Kidney tubule cell (primary cell): Measurements from ENCODE around the gene KRTAP1-1.
"Not testable (repeated sequence)": the region's sequence is repeated elsewhere in the genome, so short reads cannot be mapped to it uniquely, and the experiment has no call there.

Source experiments
- DNase-seq: peaks from one replicate; pipeline ENCODE4 v3.0.0-alpha.2; 2018; ENCODE audit warnings: low spot score

KRTAP1-1 gene, protein sequence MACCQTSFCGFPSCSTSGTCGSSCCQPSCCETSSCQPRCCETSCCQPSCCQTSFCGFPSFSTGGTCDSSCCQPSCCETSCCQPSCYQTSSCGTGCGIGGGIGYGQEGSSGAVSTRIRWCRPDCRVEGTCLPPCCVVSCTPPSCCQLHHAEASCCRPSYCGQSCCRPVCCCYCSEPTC

DNA sequence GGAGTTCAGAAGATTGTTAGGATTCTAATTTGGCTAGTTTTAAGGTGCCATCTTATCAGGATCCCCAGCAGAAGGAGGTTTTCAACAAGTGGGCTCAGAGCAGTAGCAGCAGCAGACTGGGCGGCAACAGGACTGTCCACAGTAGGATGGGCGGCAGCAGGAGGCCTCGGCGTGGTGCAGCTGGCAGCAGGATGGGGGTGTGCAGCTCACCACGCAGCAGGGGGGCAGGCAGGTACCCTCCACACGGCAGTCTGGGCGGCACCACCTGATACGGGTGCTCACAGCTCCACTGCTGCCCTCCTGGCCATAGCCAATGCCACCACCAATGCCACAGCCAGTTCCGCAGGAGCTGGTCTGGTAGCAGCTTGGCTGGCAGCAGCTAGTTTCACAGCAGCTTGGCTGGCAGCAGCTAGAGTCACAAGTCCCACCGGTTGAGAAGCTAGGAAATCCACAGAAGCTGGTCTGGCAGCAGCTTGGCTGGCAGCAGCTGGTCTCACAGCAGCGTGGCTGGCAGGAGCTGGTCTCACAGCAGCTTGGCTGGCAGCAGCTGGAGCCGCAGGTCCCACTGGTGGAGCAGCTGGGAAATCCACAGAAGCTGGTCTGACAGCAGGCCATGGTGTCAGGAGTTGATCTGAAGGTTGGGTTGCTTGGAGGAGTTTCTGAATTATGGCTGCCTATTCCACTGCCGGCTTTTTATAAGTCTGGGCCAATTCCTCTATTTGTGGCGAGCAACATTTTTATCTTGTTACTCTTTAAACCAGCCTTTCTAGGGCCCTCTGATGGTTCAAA, at the start of gene KRTAP1-1:
TSS of gene KRTAP1-1 (minus strand) at position 668 of the 789 bp plus-strand sequence. CDS start at position 615, 53 bp downstream.
- DNase-seq: peak; percentile 47

DNA sequence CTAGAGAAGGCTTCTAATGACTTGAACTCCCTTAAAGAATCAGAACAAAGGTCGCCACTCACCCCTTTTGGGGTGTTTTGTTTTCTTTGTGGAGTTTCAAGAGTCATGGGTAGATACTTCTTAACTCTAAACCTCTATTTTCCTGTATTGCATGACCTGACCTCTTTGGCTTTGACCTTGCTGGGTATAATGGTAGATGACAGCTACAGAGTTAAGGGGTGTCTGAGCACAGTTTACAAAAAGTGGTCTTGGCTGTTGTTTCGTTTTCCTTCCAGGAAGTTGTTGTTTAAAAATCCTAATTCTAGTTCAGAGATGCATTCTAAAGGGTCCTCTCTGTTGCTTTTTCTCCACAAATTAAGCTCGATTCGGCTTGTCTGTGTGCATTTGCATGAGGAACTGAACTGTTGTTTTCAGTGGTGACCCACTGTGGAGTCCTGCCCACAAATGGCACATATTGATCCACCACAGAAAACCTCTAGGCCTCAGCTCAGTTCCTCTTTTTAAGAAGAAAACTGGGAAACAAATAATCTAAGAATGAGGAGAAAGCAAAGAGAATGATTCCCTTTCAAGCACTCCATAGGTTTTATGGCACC, 47.6 kb upstream of the KRTAP1-1 start:
- DNase-seq: not testable (repeated sequence)

DNA sequence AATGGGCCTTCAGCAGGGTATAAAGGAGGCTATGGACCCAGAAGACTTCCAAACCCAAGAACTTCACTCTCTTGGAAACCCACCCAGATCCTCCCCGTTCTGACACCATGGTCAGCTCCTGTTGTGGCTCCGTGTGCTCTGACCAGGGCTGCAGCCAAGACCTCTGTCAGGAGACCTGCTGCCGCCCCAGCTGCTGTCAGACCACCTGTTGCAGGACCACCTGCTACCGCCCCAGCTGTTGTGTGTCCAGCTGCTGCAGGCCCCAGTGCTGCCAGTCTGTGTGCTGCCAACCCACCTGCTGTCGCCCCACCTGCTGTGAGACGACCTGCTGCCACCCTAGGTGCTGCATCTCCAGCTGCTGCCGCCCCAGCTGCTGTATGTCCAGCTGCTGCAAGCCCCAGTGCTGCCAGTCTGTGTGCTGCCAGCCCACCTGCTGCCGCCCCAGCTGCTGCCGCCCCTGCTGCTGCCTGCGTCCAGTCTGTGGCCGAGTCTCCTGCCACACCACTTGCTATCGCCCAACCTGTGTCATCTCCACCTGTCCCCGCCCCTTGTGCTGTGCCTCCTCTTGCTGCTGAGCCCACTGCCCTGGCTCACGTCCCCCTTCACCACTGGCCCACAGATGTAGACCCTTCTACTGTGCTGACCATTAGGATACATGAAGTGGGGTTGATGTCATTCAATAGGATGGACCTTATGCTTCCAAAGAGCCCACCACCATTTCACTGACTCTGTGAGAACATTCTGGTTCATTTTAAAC, 43.0 kb upstream of the KRTAP1-1 start, which contains the start of gene KRTAP4-7:
TSS of gene KRTAP4-7 (plus strand) at position 51 of the 757 bp plus-strand sequence. CDS start at position 108, 57 bp downstream.
- DNase-seq: not testable (repeated sequence)

DNA sequence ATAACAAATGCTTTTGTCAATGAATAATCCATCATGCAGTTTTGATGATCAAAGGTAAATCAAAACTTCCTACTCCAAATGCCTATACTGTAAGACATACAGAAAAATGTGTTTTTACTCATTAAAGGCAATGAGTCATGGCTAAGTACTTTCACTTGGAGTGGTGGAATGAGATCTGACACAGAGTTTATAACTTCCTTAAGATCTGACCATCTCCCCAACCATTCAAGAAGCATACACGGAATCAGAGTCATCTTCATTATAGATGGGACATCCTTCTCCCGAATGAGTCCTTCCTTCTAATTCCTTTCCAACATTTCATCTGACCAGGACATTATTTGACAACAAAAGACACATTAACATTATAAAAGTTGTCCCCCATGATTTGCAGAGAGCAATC, 42.2 kb upstream of the KRTAP1-1 start:
- DNase-seq: peak; percentile 81

DNA sequence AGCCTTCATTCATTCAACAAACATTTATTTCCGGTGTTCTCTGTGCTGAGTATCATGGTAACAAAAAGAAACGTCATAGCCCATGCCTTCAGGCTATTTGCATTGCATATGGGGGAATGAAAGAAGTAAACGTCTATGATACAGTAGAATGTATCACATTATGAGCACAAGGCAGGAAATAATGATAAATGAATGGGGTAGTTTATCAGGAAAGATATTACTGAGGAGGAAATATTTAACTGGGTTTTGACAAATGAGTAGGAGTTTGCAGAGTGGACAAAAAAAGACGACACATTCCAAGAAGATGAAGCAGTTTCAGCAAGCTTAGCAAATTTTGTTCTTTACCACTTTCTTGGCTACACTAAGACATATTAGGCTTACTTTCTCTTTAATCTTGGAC, 41.4 kb upstream of the KRTAP1-1 start:
- peak; percentile 47 for DNase-seq

DNA sequence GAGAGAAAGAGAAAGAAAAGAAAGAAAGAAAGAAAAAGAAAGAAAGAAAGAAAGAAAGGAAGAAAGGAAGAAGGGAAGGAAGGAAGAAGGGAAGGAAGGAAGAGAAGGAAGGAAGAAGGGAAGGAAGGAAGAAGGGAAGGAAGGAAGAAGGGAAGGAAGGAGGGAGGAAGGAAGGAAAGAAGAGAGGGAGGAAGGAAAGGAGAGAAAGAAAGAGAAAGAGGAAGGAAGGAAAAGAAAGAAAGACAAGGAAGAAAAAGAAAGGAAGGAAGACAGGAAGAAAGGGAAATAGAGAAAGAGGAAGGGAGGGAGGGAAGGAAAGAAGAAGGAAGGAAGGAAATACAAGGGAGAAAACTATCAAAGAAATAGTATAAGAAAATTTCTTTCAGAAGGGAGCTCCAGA, 35.5 kb upstream of the KRTAP1-1 start:
- no peak for DNase-seq

DNA sequence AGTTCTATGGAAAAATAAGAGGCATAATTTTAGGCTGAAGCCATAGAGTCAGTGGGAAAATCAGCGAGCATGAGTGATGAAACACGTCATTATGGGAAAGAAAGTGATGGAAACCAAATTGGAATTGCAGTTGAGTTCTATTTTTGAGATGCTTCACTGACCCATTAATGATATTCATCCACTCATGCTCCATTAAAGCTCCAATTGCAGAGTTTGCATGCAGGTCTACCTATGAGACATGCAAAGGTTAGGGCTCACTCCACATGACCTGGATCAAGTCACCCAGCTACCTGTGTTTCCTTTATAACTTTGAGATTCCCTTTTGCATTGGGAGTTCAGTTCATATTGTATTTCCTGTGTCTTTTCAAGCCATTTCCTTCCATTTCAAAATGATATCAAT, 32.4 kb upstream of the KRTAP1-1 start:
- DNase-seq: peak; percentile 51

DNA sequence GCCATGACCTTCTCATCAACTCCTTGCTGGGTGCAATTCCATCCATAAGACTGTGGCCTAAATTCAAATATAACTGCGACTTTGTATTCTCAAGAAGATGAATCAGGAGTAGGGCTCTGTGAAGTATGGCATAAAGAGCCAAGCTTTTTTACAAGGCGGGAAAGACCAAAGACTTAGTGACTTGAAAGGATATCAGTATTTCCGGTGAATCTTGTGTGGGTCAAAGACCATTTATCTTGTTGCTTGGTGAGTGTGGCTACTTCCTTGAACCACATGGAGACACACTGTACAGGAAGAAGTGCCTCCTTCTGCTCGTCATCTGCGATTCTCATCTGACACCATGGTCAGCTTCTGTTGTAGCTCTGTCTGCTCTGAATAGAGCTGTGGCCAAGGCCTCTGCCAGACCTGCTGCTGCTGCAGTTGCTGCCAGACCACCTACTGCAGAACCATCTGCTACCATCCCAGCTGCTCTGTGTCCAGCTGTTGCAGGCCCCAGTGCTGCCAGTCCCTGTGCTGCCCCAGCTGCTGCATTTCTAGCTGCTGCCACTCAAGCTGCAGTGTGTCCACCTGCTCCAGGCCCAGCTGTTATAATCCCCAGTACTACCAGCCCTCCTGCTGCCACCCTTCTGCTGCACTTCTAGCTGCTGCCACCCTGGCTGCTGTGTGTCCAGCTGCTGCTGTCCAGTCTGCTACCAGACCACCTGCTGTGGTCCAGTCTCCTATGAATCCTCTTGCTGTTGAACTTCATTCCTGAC, 30.5 kb upstream of the KRTAP1-1 start:
- DNase-seq: no peak

DNA sequence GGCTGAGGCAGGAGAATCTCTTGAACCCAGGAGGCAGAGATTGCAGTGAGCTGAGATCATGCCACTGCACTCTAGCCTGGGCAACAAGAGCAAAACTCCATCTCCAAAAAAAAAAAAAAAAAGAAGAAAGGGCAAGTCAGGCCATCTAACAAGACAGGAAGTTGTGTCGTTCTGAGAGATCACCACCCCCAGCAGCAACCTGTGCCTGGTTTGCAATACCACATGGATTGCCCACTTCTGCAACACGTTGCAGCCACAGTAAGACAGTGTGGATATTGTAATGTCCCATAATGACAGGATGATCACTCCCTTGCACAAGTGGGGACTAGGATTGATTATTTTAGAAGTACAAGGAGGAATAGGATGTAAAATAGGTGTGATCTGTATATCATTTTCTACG, 27.8 kb upstream of the KRTAP1-1 start:
- no peak for DNase-seq

DNA sequence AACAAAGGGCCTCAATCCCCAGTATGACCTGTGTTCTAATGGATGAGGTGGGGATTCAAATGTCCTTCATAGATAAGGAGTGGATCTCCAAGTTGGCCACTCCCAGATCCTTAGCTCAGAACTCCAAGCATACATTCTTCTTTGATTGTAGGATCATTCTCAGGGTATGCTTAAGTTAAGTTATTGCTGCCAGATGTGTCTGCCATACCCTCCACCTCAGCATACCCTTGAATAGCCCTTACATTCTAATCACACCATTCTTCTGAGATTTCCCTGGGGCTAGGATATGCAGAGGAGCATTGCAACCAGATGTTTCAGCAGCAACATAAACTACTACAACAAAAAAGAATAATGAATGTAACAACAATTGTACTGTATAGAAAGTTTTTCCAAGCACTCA, 26.0 kb upstream of the KRTAP1-1 start:
- DNase-seq: no peak

DNA sequence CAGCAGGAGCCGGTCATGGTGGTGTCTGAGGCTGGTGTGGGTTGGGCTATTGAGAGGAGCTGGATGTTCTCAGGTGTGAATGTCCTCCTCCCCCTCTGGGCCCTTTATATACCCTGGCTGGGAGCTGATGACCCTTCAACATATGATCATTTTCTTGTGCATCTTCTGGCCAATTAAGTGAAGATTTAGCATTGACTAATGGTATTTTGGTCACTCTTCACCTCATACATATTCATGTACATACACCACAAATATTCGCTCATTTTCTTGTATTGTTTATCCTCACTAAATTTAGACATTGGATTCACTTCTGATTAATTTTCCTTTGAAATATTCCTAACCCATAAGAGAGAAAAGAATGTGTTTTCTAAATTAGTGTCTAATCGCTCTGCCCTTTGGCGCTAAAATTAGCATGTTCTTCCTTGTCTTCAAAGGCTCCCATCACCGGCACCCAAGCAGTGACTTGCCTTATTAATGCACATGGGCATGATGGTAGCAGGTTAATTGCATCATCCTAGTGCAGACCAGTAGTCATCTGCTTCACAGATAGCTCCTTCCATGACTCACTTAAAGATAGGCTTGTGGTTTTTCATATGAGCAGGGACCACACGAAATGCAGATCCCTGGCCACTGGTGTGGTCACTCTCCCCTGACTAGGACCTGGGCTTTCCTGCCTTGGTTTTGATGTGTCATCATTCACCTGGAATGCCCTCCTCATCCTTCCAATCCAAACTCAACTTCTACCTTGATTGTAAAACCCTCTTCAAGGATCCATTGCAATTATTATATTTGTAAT, 24.8 kb upstream of the KRTAP1-1 start, which contains the start of gene KRTAP2-4:
TSS of gene KRTAP2-4 (minus strand) at position 51 of the 796 bp plus-strand sequence. CDS start at position 17, 34 bp downstream.
- peak; percentile 99 for DNase-seq

DNA sequence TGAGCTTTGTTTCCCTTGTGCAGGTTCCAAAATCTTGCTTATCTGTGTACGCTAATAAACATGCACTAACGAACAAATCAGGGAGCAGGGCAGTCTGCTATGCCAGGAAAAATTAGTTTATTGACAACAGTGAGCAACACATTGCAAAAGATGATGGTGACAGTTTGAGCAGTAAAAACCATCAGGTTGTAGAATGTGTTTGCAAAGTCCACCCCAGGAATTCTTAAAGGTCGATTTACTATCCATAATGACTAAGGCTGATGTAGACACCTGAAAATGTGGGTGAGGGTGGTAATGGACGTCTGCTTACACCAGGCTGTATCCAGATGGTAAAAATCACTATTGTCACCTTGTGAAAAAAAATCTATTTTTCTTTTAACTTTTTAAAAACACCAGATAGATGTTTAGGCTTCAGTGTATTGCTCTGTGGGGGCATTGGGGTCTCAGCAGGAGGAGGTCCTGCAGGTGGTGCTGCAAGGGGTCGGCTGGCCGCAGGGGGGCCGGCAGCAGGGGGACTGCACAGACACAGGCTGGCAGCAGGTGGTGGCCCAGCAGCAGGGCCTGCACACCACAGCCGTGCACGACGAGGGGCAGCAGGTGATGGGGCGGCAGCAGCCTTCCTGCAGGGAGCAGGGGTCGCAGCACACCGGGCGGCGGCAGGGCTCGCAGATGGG, 23.9 kb upstream of the KRTAP1-1 start:
- DNase-seq: peak; percentile 56

DNA sequence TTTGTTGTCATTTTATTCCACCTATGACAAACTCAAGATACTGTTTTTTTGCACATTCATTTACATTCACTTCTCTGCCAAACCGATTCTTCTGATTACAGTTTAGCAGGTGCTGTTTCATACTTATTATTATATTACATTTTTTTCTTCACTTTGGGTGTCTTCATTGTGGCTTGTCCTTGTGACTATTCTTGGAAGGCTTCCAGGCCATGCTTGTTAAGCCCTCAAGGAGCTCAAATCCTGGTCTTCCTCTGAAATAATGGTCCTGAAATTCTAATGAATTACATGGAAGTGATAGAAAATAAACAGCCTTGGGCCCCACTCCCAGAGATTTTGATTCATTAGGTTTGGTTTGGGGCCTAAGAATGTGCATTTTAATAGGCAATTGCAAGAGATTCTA, 23.1 kb upstream of the KRTAP1-1 start:
- DNase-seq: no peak

DNA sequence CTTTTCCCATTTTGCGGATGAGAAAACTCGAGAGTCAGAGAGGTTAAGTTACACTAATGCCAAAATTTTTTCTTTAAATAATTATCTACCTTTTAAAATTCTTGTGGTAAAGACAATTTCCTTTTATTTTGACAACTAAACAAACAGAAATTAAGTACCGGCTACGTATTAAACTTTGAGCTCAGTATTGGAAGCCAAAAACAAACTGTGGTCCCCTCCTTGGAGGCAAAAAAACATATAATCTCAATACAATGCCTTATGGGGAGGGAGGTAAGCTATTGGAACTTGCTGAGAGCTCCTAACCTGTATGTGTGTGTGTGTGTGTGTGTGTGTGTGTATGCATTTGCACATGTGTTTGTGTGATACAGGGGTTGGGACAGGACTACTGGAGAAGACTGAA, 22.2 kb upstream of the KRTAP1-1 start:
- DNase-seq: no peak

DNA sequence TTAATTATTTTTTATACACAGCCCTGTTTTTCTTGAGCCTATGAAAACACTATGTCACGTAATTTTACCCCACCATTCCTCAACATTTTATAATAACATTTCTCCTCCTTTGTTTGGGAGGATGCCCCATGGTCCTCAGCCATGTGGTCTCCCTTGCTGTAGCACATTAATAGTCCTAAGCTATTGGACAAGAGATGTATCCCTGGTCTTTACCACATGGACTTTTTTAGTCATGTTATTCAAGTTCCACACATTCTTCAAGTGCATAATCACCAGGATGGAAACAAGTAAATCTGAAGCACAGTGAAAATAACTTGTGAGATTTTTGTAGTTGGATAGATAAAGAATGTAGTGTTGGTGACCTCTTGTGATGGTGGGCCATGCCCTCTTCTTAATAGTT, 20.7 kb upstream of the KRTAP1-1 start:
- peak; percentile 97 for DNase-seq

DNA sequence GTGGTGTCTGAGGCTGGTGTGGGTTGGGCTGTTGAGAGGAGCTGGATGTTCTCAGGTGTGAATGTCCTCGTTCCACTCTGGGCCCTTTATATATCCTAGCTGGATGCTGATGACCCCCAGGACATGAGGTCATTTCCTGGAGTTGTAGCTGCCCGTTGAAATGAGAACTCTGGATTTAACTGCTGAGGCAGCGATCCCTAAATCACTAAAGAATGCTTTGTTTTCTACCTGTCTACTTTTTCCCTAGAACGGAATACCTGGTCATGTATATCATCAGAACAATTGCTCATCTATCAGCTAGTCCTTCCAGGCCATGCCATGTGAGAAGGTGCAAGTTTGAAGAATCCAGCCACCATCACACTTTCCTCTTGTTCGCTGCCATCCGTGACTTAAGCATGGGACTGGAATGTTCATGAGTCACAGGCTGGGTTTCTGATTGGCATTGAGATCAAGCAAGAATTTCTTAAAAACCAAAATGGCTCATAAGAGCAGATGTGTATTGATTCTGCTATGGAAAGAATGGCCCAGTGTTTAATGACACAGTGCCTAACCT, 18.9 kb upstream of the KRTAP1-1 start, which contains the start of gene KRTAP2-3:
TSS of gene KRTAP2-3 (minus strand) at position 63 of the 553 bp plus-strand sequence. CDS start 64 bp downstream, outside the sequence.
- DNase-seq: peak; percentile 100

DNA sequence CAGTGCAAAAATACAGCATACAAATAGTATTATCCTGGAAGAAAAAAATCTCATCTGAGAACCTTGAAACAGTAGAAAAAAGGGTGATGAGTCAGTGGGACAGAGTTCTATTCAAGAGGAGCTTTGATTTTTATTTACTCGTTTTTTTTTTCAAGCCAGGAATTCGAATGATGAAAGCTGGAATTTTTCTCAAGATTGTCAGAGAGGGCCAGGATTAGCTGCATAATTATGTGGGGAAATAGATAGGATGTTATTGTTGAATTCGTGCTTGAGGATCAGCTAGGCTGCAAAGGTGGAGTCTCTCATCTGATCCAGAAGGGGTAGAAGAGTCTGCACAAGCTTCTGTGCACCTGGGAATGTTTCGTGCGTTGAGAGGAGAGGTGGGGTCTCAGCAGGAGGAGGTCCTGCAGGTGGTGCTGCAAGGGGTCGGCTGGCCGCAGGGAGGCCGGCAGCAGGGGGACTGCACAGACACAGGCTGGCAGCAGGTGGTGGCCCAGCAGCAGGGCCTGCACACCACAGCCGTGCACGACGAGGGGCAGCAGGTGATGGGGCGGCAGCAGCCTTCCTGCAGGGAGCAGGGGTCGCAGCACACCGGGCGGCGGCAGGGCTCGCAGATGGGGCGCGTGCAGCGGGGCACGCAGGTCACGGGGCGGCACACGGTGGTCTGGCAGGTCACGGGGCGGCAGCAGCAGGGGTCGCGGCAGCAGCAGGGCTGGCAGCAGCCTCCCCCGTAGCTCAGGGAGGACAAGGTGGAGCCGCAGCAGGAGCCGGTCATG, 18.2 kb upstream of the KRTAP1-1 start:
- DNase-seq: peak; percentile 85

DNA sequence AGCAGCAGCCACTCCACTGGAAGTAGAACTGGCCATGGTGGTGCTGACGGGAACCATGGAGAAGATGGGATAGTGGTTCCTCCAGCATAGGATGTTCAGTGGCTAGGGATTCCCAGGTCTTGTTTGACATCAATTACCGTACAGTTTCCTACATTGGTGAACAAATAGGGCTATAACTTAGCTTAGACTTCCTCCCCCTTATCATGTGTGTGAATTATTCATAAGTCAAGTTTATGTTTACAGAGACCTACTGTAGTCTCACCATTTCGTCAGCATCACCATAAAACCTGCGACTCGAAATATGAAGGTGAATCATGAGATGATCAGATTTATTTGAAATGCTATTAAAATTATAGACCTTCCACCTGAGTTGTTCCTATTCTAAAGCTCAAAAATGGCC, 17.5 kb upstream of the KRTAP1-1 start:
- peak; percentile 79 for DNase-seq

DNA sequence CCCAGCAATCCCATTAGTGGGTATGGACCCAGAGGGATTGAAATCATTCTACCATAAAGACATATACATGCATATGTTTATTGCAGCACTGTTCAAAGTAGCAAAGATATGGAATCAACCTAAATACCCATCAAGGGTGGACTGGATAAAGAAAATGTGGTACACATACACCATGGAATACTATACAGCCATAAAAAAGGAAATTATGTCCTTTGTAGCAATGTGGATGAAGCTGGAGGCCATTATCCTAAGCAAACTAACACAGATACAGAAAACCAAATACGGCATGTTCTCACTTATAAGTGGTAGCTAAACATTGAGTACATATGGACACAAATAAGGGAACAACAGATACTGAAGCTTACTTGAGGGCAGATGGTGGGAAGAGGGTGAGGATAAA, 16.3 kb upstream of the KRTAP1-1 start:
- DNase-seq: no peak
